Measurements from ENCODE around the gene SMARCA4. TPM values are rescaled to one million over a fixed set of nuclear protein-coding genes. Genes with fewer than 3 reads are reported as not detected.

SMARCA4 gene
- total RNA-seq: 111 and 112 TPM in 2 replicates

DNA sequence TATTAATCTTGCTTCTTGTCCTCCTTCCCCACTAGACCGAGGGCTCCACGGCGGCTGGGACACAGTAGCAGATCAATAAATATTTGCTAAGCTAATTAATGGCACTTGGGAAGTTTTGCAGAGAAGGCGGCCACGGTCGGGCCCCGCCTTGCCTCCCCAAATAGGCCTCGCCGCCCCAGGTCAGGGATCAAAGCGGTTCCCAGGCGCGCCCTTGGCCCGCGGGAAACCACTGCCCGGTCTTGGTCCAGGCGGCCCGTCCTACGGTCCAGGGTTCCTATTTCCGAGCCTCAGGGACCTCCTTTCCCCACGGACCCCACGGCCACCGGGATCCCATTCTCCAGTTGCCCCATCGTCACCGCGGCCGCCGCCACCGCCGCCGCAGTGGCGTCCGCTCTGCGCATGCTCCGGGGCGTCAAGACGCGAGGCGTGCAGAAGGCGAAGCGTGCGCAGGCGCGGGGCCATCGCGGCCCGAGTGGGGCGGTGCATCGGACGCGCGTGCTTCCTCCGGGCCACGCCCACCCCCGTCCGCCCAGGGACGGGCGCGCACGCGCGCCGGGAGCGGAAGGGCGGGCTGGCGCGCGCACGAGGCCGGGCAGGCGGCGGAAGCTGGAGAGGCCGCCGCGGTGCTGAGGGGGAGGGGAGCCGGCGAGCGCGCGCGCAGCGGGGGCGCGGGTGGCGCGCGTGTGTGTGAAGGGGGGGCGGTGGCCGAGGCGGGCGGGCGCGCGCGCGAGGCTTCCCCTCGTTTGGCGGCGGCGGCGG is at the start of gene SMARCA4:
Gene SMARCA4, plus strand, starts transcription at position 717 of the 759 bp plus-strand sequence. CDS start 23,122 bp downstream, outside the sequence.
- intact Hi-C loops (cut with micrococcal nuclease): loop anchor here (1.0 to 2.0 kb wide), 4 partner anchors 32 to 475 kb away; partner anchors contain the start of genes LDLR, ODAD3, PRKCSH and TIMM29

DNA sequence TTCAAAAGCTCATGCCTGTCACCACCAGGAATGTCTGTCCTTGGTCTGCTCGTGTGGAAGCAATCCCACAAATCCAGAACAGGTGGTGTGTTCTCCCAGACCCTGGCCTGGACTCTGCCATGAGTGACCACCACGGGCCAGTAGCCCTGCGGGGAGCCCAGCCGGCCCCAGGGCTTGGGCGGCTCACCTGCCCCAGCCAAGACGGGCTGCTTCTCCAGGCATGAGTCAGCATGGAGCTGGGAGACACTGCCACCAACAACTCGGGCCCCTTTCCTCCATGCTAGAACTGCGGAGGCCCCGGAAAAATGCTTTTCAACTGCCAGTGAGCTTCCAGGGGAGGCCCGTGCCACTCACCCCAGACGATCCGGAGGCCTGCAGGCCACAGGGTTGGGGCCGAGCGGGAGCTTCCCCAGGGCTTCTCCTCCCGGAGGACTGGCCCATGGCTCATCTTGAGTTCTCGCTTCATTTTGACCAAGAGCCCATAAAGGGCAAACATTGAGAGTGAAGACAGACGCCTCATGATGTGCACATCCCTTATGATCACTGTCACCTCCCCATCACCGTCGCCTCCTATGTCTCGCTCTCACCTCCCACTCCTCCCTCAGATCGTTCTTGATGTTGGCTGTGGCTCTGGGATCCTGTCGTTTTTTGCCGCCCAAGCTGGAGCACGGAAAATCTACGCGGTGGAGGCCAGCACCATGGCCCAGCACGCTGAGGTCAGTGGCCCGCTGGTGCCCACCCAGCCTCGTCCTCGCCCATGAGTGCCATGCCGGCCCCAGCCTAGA is 49.1 kb upstream of the SMARCA4 start:
- intact Hi-C loops (cut with micrococcal nuclease): no loop called here

DNA sequence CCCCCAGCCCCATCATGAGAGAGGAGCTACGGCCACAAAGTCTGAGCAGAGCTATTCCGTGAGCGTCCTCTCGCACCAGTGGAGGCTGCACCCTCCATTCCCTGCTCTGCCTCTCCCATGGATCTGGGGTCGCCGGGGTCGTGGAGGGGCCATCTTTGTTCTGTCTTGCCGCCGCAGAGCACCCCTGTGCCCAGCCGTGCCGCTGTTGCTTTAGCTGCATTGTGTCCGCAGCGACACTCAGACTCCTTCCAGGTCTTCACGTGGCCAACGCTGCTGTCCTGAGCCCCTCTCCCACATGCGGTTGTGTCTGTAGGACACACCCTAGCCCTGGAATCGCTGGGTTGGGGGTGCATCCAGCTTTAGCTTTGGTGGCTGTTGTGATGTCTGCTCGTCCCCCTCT is 48.2 kb upstream of the SMARCA4 start:
- intact Hi-C loops (cut with micrococcal nuclease): no loop called here

- intact Hi-C loops (cut with micrococcal nuclease): no loop called here
Observed at GRCh38 chr19:10913716-10914340, 47.0 kb upstream of the SMARCA4 start.

DNA sequence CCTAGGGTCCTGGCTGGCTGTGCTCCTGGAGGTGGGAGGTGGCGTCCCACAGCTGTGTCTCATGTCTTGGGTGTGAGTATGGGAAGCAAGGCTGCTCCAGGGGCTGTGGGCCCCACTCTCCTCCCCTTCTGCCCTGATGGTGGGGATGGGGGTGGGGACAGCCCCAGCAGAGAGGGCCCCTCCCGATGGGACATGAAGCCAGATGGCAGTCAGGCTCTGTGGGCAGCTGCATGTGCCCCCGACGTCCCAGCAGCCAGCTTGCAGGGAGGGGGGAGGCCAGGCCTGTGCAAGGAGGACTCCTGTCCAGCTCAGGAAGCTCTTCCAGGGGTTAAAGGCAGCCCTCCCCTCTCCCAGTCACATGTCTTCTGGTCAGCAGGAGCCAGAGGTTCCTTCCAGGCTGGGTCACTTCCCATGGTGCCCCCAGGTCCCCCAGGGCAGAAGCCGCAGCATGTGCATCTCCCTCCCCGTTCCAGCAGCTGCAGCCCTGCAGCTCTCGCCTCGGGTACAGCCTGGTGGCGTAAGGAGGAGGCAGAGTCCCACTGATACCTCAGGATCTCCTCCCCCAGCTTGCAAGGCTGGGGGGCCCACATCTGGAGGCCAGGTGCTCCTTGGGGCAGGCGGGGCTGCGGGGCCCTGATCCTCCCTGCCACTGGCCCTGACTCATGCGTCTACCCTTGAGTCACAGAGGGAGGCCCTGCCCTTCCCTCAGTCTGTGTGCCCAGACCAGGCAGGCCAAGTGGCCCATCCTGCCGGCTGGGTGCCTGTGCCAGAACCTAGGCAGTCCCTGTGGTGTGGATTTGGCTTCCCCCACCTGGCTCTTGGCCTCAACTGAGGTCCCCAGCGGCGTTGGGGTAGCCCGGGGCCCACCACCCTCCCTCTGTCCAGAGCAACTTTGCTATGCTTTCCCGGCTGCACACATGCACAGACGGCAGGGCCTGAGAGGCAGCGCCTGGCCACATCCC is 45.4 kb upstream of the SMARCA4 start:
- intact Hi-C loops (cut with micrococcal nuclease): no loop called here

GRCh38 chr19:10916602-10917001 is 44.2 kb upstream of the SMARCA4 start:
- intact Hi-C loops (cut with micrococcal nuclease): no loop called here

- intact Hi-C loops (cut with micrococcal nuclease): no loop called here
Observed at GRCh38 chr19:10918359-10918758, 42.5 kb upstream of the SMARCA4 start.

DNA sequence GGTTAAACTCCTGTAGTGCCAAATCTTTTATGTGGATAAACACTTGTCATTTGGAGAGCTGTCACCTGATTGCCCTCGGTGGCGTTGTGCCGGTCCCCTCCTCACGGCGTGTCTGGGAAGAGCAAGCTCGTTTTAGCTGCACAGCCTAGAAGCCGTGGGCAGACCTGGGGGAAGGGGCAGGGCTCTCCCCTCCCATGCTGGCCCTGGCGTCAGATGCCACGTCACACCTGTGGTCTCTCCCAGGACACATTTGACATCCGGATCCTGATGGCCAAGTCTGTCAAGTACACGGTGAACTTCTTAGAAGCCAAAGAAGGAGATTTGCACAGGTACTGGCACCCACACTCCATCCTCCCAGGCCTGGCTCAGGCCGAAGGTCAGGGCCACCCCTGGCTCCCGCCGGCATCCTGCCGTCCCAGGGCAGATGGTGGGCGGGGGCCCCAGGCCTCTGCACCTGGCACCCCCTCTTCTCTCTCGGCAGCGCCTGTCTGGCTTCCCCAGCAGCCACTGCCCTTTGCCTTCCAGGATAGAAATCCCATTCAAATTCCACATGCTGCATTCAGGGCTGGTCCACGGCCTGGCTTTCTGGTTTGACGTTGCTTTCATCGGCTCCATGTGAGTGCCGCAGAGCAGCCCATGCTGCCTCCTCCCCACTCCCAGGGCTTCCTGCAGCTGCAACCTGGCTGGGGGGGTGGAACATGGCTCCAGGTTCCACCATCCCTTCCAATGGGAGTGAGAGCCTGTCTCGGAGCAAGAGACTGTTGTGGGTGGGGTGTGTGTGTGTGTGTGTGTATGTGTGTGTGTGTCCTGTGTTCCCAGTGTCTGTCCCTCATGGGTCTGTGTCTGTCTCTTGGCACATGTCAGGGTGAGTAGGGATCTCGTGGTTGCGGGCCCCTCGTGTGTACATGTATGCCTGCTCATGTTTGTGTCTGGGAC is 41.2 kb upstream of the SMARCA4 start:
- intact Hi-C loops (cut with micrococcal nuclease): no loop called here

- intact Hi-C loops (cut with micrococcal nuclease): no loop called here
Observed at GRCh38 chr19:10920288-10920655, 40.6 kb upstream of the SMARCA4 start.

GRCh38 chr19:10920781-10921180 is 40.0 kb upstream of the SMARCA4 start:
- intact Hi-C loops (cut with micrococcal nuclease): no loop called here

GRCh38 chr19:10921199-10921909 is 39.5 kb upstream of the SMARCA4 start:
- intact Hi-C loops (cut with micrococcal nuclease): no loop called here

DNA sequence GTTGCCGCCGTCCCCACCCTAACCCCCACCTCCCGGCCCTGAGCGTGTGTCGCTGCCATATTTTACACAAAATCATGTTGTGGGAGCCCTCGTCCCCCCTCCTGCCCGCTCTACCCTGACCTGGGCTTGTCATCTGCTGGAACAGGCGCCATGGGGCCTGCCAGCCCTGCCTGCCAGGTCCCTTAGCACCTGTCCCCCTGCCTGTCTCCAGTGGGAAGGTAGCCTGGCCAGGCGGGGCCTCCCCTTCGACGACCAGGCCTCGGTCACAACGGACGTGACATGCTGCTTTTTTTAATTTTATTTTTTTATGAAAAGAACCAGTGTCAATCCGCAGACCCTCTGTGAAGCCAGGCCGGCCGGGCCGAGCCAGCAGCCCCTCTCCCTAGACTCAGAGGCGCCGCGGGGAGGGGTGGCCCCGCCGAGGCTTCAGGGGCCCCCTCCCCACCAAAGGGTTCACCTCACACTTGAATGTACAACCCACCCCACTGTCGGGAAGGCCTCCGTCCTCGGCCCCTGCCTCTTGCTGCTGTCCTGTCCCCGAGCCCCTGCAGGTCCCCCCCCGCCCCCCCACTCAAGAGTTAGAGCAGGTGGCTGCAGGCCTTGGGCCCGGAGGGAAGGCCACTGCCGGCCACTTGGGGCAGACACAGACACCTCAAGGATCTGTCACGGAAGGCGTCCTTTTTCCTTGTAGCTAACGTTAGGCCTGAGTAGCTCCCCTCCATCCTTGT is 38.8 kb upstream of the SMARCA4 start:
- intact Hi-C loops (cut with micrococcal nuclease): no loop called here

DNA sequence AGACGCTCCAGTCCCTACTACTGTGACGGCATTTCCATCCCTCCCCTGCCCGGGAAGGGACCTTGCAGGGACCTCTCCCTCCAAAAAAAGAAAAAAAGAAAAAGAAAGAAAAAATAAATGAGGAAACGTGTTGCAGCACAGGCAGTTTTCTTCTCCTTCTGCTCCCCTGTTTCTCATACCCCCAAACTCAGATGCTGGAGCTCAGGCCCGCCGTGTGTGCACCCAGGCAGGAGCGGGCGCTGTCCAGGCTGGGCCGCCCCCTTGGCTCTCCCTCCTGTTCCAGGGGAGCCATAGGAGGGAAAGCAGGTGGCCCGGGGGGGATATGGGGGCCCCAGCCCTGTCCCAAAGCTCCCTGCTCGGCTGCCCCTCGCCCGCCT is 38.2 kb upstream of the SMARCA4 start:
- intact Hi-C loops (cut with micrococcal nuclease): no loop called here

DNA sequence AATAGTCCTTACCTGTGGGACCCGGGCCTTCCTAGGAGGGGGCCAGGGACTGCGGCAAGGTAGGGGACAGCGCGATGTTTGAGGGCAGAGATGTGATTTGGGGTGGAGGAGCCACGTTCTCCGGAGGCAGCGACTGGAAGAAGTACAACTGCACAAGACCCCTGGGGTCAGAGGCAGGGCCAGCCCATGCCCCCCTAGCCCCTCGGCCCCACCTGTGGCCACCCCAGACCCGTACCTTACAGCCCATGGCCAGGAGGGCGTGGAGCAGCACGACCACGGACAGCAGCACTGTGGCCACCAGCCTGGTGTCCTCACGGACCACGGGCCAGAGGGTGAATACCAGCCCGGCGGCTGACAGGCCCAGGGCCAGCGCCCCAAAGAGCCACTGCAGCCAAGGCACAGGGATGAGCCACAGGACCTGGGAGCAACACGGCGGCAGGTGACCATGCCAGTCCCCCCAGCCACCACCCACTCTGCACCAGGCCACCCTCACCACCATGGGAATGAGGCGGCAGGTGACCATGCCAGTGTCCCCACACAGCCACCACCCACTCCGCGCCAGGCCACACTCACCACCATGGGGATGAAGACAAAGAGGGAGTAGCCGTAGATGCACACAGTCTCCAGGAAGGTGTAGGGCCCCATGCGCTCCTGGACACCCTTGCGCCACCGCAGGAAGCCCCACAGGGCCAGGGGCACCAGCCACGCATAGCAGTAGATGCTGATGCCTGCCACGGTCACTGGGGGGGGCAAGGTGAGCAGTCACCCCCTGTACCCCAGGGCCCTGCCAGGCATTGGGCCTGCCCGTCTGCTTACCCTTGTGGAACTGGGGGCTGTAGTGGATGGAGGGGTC is 37.3 kb upstream of the SMARCA4 start:
- intact Hi-C loops (cut with micrococcal nuclease): no loop called here

DNA sequence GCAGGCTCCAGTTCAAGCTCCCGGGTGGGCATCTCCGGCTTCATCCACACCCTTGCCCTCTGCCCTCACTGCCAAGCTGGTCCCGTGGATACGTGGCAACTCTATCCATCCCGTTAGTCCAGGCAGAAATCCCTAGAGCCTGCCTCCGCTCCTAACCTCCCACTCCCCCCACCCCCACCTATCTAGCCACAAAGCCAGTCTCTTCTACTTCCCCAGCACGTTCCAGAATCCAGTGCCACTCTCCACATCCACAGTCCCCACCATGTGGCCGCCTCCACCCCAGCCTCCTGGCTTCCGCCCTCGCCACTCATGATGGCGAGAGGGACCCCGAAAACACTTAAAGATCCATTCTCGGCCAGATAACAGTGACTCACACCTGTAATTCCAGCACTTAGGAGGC is 36.2 kb upstream of the SMARCA4 start:
- intact Hi-C loops (cut with micrococcal nuclease): no loop called here

- intact Hi-C loops (cut with micrococcal nuclease): loop anchor here (1.0 kb wide), 2 partner anchors 32 to 57 kb away; partner anchors contain the start of gene CARM1
Observed at GRCh38 chr19:10927730-10928562, 32.9 kb upstream of the SMARCA4 start.

Measured in T-helper 2 cell treated with Interferon-gamma antibody and Interleukin-4, amounts not matched to agents 100 ng/mL and 5 ng/mL, for 36 hours (primary cell).